ENCODE data around the gene TEAD1.

DNA sequence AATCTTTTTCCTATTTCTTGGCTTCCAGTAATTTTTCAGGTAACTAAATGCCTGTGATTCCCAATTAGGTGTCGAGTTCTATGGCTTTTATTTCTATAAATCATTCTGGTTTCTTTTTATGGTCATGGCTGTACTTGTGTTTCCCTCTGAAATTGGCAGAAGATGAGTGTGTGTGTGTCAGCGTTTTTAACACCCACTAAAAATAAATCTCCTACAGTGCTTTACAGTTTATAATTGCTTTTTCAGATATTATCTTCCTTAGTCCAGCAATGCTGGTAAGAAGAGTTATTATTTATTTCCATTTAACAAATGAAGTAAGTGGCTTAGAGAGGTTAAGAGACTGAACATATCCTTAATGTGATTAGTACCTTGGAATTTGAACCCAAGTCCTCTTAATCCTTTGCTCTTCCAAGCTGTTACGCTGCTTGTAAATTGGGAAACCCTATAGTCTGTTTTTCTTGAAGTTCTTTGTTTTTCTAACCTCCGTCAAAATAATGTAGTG lies 125.2 kb downstream of the TEAD1 start:
- TF ChIP-seq POLR2AphosphoS5 (IDR thresholded peaks at IDR 0.05; ENCODE audit: insufficient read depth, low read depth, low read length) (no peak), POLR2A (IDR thresholded peaks at IDR 0.05; ENCODE audit: low read depth, low read length) (no peak), JUN (IDR thresholded peaks at IDR 0.05; ENCODE audit: borderline replicate concordance, insufficient read depth, insufficient read length, low read depth) (no peak), EZH2 (IDR thresholded peaks at IDR 0.05; ENCODE audit: borderline replicate concordance, low read depth, low read length, severe bottlenecking) (no peak), FOS (IDR thresholded peaks at IDR 0.05; ENCODE audit: borderline replicate concordance, insufficient read depth, low read length) (no peak)
- TF ChIP-seq, protein P1, sequence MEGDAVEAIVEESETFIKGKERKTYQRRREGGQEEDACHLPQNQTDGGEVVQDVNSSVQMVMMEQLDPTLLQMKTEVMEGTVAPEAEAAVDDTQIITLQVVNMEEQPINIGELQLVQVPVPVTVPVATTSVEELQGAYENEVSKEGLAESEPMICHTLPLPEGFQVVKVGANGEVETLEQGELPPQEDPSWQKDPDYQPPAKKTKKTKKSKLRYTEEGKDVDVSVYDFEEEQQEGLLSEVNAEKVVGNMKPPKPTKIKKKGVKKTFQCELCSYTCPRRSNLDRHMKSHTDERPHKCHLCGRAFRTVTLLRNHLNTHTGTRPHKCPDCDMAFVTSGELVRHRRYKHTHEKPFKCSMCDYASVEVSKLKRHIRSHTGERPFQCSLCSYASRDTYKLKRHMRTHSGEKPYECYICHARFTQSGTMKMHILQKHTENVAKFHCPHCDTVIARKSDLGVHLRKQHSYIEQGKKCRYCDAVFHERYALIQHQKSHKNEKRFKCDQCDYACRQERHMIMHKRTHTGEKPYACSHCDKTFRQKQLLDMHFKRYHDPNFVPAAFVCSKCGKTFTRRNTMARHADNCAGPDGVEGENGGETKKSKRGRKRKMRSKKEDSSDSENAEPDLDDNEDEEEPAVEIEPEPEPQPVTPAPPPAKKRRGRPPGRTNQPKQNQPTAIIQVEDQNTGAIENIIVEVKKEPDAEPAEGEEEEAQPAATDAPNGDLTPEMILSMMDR (IDR thresholded peaks at IDR 0.05; ENCODE audit: extremely low read depth in 1 of 2, insufficient read depth in 1 of 2, low read depth in 1 of 2, low read length in 2 of 2) = no peak
- TF ChIP-seq, protein P2, sequence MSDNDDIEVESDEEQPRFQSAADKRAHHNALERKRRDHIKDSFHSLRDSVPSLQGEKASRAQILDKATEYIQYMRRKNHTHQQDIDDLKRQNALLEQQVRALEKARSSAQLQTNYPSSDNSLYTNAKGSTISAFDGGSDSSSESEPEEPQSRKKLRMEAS (IDR thresholded peaks at IDR 0.05; ENCODE audit: insufficient read depth, insufficient read length) = no peak
